Medulla oblongata (tissue), 1 donor: ENCODE data around the gene SART3.

Experiments used
- DNase-seq: peaks from one replicate; pipeline ENCODE4 v3.0.0-alpha.2; 2015; ENCODE audit errors: extremely low spot score

Gene SART3, protein sequence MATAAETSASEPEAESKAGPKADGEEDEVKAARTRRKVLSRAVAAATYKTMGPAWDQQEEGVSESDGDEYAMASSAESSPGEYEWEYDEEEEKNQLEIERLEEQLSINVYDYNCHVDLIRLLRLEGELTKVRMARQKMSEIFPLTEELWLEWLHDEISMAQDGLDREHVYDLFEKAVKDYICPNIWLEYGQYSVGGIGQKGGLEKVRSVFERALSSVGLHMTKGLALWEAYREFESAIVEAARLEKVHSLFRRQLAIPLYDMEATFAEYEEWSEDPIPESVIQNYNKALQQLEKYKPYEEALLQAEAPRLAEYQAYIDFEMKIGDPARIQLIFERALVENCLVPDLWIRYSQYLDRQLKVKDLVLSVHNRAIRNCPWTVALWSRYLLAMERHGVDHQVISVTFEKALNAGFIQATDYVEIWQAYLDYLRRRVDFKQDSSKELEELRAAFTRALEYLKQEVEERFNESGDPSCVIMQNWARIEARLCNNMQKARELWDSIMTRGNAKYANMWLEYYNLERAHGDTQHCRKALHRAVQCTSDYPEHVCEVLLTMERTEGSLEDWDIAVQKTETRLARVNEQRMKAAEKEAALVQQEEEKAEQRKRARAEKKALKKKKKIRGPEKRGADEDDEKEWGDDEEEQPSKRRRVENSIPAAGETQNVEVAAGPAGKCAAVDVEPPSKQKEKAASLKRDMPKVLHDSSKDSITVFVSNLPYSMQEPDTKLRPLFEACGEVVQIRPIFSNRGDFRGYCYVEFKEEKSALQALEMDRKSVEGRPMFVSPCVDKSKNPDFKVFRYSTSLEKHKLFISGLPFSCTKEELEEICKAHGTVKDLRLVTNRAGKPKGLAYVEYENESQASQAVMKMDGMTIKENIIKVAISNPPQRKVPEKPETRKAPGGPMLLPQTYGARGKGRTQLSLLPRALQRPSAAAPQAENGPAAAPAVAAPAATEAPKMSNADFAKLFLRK

DNA sequence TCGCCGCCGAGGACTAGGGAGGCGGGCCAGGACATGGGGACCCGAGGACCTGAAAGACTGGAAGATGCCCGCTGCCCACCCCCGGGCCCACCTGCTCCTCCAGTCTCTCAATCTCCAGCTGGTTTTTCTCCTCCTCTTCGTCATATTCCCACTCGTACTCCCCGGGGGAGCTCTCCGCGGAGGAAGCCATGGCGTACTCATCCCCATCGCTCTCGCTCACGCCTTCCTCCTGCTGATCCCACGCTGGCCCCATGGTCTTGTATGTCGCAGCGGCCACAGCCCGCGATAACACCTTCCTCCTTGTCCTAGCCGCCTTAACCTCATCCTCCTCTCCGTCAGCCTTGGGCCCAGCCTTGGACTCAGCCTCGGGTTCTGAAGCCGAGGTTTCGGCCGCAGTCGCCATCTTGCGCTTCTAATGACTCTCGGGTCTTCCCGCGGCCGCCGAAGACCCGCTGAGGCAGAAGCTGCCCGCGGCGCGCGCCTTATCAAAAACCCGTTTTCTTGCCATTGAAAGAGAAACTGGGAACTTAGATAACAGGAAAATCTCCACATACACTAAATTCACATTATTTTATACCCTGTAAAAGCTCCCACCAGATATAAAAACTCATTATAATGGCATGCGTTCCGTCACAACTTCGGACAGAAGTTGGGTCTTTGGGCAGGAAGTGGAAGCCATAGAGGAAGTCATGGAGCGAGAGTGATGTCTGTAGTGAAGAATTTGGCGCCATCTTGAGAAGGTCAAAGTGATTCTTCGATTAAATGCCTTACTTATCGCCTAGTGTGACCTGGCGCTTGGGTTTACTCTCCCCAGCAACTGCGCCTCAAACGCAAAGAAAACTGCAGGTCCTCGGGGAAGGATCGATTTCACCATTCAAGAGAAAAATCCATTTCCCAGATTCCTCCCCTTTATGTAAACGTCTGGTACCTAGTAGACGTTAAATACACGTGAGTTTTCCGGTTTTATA is at the start of gene SART3:
SART3 (minus strand) TSS at position 422 of the 968 bp plus-strand sequence; CDS start at position 403, 19 bp downstream.
- DNase-seq = peak; percentile 94

DNA sequence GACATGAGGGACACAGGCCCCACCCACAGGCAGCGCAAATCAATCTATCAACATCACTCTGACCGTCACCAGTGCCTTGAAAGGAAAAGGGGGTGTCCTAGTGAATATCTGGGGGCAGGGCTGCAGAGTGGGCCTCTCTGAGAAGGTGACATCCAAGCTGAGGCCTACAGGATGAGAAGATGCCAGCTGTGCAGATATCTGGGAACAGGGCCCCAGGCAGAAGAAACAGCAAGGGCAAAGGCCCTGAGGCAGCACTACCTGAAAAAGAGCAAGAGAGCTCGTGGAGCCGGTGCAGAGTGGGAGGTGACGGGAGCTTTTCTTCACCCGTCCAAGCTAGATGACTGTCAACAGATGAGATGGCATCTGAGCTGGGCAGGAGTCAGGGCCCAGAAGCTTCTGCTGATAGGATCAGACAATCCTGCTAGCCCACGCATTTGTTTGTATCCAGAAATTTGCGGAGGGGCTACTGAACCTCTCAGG is 49.4 kb upstream of the SART3 start:
- no peak for DNase-seq

DNA sequence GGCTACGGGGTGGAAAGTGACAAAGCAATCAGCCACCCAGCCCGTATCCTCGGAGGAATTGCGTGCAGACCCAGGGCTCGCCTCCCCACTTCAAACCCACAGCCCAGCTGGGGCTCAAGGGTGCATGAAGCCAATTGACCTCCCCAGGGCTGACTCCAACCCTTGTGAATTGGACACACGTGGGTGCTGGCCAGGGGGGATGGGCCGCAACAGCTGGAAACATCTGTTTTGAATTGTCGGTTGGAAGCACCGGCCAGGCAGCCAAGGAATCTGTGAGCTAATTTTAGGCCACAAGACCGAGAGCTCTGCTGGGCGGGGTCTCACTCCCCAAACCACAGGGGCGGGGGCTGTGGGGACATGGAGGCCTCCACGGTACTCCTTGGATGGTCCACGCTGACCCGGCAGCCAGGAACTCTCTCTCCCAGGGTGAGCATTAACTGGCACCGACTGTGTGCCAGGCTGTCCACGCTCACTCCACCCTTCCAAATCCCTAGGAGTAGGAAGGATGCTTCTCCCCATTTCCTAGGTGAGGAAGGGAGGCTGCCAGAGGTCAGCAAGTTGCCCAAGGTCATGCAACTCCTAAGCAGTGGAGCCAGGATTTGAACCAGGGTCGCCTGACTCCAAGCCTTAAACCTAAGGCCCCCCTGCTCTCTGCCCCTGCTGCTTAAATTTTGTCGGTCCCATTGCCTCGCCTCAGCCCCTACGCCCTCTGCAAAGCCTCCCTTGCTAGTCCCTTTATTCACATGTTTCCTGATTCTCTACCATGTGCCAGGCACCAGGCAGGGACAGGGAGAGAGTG is 48.8 kb upstream of the SART3 start:
- DNase-seq = no peak

DNA sequence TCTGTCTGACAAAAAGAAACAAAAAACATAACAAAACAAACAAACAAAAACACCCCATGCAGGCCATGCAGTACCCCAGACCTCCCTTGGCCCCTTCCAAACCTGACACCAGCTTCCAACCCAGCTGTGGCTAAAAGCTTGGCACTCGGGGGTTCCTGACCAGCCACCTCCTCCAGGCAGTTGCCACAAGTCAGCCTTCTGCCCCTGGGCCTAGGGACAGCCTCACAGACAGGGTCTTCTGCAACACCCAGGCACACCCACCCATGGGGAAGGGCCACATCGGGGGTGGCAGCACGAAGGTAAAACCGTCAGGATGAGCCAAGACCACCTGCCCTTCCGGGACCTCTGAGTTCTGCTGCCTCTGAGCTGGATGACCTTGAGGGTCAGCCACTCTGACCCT is 47.6 kb upstream of the SART3 start:
- DNase-seq = no peak

DNA sequence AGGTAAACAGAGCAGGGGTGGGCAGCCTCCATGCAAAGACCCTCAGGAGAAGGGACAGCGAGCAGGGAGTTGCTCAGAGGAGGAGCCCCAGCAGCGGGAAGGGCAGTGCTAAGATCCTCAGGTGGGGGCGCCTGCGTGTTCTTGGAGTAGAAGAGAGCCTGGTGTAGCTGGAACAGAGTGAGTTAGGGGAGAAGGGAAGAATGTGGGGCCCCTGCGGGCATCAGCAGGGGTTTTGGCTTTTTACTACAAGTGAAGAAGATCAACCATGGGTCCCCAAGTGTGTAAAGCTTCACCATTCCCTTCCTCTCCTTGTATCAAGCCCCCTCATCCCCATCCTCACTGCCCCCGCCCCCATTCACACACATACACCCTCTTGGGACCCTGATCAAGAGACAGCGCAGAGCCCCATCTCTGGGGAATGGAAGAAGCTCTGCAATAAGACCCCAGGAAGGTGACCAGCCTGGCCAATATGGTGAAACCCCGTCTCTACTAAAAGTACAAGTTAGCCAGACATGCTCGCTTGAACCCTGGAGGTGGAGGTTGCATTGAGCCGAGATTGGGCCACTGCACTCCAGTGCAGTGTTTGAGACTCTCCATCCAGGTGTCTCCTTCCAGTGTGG is 47.1 kb upstream of the SART3 start:
- no peak for DNase-seq

DNA sequence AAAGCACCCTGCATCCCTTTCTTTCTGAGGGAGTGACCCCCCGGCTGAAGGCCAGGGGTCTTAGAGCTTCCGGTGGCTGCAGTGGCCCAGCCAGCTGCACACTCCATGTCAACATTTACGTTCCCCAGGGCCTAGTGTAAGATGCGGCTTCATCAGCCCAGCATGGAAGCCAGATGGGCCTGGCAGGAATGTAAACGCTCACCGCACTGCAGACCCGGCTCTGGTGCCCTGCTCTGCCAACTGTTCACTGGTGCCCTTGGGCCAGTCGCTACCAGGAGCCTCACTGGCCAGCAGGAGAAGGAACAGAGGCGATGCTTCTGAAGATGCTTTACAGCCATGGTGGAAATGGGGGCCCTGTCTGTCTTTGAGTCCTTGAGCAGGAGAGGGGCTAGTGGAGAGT is 45.5 kb upstream of the SART3 start:
- no peak for DNase-seq

DNA sequence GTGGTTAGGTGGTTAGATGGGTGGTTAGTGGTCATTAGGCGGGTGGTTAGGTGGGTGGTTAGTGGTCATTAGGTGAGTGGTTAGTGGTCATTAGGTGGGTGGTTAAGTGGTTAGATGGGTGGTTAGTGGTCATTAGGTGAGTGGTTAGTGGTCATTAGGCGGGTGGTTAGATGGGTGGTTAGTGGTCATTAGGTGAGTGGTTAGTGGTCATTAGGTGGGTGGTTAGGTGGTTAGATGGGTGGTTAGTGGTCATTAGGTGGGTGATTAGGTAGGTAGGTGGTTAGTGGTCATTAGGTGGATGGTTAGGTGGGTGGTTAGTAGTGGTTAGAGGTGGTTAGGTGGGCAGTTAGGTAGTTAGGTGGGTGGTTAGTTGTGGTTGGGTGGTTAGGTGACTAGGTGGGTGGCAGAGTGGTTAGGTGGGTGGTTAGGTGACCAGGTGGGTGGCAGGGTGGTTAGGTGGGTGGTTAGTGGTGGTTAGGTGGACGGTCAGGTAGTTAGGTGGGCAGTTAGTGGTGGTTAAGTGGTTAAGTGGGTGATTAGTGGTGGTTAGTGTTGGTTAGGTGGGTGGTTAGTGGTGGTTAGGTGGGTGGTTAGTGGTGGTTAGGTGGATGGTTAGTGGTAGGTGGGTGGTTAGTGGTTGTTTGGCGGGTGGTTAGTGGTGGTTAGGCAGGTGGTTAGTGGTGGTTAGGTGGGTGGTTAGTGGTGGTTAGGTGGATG is 44.9 kb upstream of the SART3 start:
- DNase-seq = no peak

DNA sequence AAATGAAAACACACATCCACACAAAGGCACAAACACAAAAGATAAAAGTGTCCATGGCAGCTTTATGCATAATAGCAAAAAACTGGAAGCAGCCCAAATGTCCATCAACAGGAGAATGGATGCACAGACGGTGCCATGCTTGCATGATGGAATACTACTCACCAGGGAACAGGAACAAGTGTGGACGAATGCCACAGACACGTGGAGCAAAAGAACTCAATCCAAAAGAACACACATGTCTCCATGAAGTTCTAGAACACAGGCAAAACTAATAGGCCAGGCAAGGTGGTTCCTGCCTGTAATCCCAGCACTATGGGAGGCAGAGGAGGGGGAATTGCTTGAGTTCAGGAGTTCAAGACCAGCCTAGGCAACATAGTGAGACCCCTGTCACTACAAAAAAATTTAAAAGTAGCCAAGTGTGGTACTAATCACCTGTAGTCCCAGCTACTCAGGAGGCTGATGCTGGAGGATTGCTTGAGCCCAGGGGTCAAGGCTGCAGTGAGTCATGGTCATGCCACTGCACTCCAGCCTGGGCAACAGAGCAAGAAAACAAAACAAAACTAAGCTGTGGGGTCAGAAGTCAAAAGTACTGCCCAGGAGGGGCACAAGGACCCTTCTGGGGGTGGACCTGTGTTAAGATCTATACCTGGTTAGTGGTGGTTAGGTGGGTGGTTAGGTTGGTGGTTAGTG is 44.2 kb upstream of the SART3 start:
- DNase-seq = no peak

DNA sequence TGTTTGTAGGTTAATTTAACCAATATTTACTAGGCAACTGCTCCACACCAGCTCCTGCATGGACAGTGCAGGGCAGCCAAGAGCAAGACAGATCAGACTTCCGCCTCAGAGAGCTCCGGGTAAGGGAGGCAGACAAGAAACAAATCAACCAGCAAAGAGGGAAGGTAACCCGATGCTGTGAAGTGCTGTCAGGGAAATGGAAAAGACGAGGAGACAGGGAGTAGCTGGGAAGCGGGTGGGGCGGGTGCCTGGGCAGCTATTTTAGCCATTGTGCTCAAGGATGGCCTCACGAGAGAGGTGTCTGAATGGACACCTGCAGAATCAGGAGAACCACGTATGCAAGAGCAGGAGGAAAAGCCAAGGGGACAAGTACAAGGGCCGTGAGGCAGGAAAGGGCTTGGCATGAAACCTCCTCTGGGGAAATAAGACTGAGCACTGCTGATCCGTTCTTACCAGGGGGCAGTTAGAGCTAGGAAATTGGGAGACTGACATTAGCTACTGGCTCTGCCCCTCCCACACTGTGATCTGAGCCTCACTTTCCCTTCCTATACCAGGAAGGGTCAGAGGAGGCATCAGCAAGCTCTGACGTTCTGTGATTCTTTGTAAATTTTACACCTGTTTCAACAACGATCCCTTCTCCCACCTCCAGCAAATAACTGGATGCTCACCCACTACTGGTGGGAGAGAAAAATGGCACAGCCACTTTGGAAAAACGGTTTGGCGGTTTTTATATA is 43.4 kb upstream of the SART3 start:
- DNase-seq = no peak

DNA sequence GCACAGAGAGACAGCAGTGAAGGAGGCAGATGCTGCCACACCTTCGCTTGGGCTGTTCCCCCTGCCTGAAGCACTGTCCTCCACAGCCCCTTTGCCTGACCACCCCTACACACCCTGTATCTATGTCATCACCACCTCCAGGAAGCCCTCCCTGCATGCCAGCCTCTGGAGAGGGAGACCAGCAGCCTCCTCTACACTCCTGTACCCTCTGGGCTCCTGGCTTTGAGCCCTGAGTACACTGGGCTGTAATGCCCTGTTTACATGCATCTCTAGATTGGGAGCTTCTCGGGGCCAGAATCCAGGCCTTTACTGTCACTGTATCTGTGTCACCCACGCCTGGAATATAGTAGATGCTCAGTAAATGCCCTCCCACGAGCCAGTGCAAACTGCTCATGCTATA is 42.8 kb upstream of the SART3 start:
- no peak for DNase-seq

DNA sequence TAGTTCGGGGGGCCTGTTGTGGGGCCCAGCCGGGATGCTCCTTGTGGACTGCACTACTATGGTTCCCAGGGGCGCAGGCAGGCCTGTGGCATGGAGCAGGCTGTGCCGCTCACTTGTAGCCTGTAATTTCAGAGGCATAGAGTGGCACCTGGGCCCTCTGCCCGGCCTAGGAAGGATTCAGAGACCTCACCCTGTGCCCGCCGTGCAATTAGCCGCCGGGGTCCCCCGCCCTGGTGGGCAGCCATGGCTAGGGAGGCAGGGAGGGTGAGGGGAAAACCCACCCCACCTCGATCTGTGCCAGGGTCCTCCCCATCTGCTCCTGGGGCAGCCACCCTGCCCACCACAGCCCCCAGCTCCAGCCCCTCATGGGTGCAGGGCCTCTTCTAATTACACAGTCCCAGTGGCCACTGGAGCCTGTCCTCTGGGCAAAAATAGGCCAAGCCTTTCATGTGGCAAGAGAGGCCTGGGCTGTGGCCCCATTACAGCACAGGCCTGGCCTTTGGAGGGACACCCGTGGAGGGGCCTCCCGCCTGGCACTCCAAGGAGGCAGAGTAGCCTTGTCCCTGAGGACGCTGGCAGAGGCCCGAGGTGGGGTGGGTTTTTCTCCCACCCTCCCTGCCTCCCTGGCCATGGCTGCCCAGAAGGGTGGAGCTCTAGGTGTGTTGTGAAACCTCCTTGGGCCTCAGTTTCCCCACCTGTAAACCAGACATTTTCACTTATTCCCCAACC is 42.2 kb upstream of the SART3 start:
- DNase-seq = no peak

DNA sequence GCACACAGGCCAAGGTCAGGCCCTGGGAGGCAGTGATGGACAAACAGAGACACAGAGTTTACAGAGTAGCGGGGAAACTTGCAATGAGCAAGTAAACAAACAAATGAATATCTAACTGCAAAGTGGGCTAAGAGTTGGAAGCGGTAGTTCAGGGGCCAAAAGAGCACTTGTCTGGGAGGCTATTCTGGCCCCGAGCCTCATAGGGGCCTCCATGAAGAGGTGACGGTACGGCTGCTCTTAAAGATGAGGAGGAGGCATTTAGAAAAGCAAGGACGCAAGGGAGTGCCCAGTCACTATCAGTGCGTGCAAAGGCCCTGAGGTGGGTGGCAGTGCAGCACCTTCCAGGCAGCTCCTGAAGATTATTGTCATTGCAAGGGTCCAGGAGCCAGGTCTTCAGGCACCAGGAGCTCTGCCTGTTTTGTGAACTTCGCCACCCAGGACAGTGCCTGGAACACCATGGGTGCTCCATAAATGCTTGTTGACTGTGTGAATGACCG is 41.3 kb upstream of the SART3 start:
- no peak for DNase-seq

DNA sequence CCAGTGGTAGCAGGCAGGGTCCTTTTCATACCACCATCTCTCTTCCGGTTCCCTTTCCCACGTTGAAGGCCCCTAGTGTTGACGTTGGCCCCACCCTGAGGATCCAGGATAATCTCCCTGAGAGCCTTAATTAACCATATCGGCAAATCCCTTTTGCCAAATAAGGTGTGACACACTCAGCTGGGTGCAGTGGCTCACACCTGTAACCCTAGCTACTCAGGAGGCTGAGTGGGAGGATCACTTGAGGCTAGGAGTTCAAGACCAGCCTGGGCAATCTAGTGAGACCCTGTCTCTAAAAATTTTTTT is 39.7 kb upstream of the SART3 start:
- no peak for DNase-seq

DNA sequence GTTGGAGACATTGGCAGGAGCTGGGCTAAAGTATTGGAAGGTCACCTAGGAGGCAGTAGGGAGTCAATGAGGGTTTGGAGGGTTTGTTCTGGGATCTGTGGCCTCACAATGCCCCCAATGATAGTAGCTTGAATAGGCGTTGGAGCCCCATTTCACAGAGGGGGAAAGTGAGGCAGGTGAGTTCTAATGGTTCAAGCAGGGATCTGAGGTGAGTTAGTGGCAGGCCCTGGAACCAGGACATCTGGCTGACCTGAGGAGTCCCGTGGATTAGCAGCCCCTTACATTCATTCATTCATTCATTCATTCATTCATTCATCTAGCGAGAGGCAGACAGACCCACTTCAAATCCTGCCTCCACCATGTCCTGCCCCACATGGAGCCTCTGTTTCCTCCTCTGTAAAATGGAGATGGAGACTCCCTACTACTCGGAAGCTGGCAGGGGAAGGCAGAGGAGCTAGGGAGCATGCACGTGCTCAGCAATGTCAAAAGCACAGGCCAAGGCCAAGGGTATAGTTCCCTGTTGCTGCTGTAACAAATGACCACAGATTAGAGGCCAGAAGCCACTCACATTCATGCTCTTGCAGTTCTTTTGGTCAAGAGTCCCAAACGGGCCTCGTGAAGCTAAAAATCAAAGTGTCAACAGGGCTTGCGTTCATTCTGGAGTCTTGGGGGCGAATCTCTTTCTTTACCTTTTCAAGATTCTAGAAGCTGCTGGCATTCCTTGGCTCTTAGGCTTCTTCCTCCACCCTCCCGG is 39.2 kb upstream of the SART3 start:
- no peak for DNase-seq

DNA sequence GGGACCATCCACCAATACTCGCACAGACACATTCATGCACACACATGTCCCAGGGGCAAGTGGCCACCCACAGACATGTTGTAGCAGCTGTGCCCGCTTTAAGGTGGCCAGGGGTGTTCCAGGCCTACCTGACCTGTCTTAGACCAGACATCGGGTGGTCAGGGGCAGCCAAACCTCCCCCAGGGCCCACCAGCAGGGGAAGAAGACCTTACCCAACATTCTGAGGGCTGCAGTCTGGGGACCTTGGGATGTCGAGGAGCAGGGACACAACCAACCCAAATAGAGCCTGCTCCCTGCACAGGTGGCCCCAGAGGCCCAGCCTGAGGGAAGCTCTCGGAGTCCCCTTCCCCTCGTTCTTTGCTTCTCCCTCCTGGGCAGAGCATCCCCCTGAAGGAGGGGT is 38.6 kb upstream of the SART3 start:
- DNase-seq = no peak

DNA sequence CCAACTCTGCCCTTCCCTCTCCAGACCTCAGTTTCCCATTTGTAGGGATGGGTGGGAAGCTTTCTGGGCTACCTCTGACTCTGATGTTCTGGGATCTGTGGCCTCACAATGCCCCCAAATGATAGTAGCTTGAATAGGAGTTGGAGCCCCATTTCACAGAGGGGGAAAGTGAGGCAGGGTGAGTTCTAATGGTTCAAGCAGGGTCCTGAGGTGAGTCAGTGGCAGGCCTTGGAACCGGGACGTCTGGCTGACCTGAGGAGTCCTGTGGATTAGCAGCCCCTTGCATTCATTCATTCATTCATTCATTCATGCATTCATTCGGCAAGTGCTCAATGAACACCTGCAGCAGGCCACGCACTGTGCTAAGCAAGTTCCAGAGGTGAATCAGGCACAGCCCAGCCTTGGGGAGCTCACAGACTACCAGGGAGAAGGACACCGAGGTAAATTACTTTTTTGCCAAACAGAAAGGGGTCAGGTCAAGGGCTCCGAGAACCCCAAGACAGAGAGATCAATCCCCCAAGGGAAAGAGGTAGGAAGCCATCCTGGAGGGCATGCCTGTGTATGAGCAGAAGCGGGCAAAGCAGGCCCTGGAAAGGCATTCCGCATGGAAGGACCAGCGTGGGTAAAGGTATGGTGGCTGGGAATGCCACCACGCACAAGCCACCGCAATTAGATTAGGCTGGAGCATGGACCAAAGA is 37.7 kb upstream of the SART3 start:
- no peak for DNase-seq
